Stimulated activated CD4-positive, alpha-beta T cell treated with anti-CD3 and anti-CD28 coated beads, Interleukin-4, amount 100 ng/mL, for 1 hour (primary cell): Measurements from ENCODE around the gene DRAM2.
A peak's percentile ranks its signal among the peaks of the same experiment; 100 is the strongest.

Experiments used
- DNase-seq: peaks from one replicate; pipeline ENCODE4 v3.0.0-alpha.2; 2020

The DRAM2 gene

GRCh38 chr1:111139956-111140679 is at the start of gene DRAM2, which contains the start of gene CEPT1:
Gene DRAM2 (minus strand): TSS chr1:111140093. CDS start chr1:111131554, 8,539 bp downstream.
Gene CEPT1 (plus strand): TSS chr1:111140223. CDS start chr1:111147715, 7,492 bp downstream.
- DNase-seq: peak; percentile 94

GRCh38 chr1:111184663-111185062 is 44.8 kb upstream of the DRAM2 start:
- DNase-seq: no peak

DNA sequence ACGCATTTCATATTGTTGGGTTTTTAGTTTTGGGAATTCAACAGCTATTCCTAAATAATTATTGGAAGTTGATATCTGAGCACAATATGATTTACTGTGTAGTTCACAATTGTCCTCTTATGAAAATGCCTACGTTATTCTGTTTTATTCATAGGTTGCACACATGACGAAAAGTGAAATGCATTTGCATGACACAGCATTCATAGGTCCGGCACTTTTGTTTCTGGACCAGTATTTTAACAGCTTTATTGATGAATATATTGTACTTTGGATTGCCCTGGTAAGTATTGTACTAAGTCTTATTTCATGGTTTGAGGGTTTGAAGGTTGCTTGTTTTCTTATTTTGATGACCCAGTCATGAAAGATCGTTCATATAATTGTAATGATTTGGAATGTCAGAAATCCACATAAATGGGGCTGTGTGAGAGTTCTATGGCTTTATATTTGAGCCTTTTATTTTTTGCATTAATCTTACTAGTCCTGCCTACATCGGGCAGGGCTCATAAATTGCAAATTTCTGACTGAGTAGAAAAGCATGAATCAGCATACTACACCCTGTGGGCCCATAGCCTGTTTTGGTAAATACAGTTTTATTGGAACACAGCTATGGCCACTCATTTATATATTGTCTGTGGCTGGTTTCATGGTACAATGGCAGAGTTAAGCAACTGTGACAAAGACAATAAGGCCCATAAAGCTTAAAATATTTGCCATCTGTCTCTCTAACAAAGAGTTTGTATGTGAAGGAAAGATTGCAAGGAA is 43.6 kb upstream of the DRAM2 start:
- no peak for DNase-seq

DNA sequence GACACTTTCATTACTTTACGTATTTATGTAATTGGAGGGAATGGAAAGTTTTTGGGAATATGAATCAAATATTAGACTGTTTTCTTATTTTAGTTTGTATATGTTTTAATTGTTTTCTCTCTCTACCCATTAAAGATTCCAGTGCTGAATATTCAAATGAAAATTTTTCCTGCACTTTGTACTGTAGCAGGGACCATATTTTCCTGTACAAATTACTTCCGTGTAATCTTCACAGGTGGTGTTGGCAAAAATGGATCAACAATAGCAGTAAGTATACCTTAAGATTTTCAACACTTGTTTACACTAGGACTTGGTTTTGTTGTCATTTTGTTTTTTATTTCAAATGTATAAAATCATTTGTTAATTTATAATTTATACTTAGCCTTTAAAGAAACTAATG is 42.2 kb upstream of the DRAM2 start:
- no peak for DNase-seq

DNA sequence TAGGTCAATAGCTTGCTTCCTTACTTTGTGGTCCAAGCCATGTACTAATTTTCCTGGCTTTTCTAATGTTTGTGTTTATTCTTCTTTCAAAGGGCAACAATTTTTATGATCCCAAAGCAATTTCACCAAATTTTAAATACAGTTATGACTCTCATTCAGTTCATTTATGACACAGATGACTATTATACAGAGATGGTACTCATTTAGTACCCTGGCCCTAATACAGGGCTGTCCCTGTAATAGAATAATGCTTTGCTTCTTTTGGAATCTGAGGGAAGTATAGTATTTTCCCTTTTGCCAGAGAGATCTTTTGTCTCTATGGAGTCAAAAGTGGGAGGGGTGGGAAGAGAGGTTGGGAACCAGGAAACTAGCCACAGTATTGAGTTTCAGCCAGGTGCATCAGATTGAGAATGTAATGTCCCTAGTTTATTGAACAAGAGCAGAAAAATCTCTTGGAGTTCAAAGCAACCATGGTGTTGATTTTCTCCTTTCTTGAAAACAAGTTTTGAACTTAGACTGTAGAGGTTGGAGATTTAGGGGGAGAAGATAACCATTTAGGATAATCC is 40.2 kb upstream of the DRAM2 start:
- DNase-seq: no peak

DNA sequence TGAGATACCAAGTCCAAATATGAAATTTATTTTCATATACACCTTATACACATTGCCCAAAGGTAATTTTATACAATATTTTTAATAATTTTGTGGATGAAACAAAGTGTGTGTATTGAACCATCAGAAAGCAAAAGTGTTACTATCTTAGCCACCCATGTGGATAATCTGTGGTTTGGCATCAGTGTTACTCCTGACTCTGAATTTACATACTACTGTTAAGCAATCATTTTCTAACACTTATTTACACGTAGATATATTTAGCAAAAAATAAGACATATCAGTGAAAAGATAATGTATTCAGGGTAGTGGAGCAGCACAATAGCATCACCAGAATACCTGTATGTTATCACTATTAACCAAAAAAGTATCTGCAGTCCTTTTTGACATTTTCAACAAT is 36.8 kb upstream of the DRAM2 start:
- DNase-seq: no peak

- DNase-seq: no peak
Measured at GRCh38 chr1:111175349-111175748, 35.5 kb upstream of the DRAM2 start.

DNA sequence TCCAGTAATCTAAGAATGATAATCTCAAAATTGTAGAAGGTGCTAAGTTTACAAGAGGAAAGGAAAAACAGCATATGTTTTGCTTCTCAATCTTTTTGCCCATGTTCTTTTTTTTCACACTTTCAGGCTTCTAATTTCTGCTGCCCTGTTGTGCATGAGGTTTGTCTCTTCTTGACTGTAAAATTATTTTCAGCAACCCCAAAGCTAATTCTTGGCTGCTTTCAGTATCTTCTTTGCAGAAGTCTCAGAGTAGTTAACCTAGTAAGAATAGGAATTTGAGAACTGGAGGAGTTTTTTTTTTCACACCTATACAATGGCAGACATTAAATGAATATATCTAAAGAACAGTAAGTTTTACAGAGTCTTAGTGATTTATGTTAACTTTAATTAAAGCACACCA is 34.2 kb upstream of the DRAM2 start:
- DNase-seq: no peak

- no peak for DNase-seq
Measured at GRCh38 chr1:111172463-111172862, 32.6 kb upstream of the DRAM2 start.

GRCh38 chr1:111164151-111164550 is 24.3 kb upstream of the DRAM2 start:
- DNase-seq: no peak

- no peak for DNase-seq
Measured at GRCh38 chr1:111163363-111163762, 23.5 kb upstream of the DRAM2 start.

GRCh38 chr1:111162488-111162880 is 22.6 kb upstream of the DRAM2 start:
- DNase-seq: no peak

DNA sequence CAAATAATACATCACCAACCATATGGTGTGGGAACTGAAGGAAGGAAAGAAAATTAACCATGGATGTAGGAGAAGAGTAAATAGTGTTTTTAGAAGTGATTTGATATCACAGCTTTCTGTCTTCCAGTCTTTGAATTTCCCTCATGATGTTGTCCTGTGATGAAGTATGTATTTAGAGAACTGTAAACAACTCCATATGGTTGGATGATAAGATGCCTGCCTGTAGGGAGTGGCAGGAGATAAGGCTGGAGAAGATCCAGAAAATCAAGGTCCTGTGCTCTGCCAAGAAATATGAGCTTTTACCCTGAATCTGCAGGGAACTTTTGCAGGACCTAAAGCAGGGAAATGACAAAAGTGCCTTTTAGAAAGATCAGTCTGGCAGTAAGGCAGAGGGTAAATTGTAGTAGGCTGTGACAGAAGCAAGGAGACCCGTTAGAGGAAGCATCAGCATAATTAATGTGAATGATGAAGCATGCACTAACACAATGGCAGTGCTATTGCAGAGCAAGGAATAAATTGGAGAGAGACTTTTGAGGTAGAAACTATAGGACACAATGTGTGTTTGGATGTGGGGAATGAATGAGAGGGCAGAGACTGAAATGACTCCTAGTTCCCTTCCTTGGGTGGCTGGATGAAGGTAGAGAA is 22.1 kb upstream of the DRAM2 start:
- no peak for DNase-seq

DNA sequence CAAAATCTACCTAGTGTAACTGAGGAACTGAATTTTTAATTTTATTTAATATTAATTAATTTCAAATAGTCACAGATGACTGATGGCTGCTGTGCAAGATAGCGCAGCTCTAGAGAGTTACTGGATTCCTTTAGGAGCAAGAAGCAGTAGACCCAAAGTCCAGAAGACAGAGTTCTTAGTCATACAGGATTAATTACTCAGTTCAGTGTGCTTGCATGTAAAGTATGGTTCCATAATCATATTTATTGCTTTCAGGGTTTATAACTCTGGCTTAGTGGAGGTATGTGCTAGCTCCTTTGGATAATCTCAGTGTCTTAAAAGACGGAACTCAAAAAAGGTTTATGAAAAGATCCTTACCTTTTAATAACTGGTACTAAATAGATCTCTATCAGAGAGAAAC is 17.5 kb upstream of the DRAM2 start:
- DNase-seq: no peak

GRCh38 chr1:111154021-111154999 is 14.4 kb upstream of the DRAM2 start:
- no peak for DNase-seq

GRCh38 chr1:111151838-111152237 is 11.9 kb upstream of the DRAM2 start:
- no peak for DNase-seq

DNA sequence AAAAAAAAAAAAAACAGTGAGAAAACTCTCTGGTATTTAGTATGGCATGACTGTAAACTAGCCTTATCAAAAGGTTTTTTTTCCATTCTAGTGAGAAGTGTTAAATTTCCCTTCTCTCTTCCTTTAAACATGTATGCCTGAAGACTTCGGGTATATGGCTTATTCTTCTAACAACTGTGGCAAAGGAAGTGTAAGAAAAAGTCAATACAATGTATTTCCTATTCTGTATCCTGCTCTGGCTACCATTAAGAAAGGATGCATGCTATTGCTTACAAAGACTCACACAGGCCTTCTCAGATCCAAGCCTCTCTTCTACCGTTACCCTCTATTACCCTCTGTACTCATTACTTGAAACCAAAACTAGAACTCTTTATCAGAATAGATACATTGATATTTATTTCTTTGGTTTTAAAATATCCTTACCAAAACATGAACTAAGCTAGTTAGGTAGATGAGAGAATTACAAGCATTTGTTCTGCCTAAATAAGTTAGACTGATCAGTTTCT is 8.5 kb upstream of the DRAM2 start:
- DNase-seq: no peak

- no peak for DNase-seq
Measured at GRCh38 chr1:111147948-111148347, 8.1 kb upstream of the DRAM2 start.

DNA sequence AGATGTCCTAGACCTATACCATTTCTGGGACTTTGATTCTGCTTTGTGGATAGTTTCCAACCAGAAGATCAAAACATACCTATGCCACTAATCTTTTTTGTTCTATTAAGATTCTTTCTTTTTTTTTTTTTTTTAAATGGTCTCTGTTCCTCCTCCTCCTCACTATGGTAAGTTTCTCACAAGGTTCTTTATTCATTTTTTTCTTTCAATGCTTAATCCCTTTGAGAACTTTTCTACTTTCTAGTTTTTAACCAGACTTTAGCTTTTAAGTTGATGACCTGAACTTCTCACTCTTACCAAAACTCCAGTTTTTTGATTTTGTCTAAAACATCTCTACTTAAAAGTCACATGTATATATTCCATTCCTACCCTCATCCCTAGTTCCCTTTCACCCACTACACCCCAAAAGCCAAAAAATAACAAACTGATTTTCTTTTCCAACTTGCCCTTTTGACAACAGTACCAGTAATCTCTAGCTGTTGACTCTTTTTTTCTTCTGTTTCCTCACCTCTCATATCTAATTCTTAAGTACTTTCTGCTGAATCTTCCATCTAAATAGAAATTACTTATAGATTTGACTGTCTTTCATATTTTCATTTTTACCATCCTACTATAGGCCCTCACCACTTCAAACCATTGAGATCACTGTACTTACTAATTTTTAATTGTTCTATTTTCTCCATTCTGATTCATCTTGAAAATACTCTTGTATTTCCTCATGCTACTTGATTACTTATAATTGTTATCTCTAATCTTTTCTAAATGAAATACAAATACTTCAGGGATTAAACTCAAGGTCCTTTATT is 6.3 kb upstream of the DRAM2 start:
- no peak for DNase-seq

- no peak for DNase-seq
Measured at GRCh38 chr1:111145542-111145941, 5.6 kb upstream of the DRAM2 start.

DNA sequence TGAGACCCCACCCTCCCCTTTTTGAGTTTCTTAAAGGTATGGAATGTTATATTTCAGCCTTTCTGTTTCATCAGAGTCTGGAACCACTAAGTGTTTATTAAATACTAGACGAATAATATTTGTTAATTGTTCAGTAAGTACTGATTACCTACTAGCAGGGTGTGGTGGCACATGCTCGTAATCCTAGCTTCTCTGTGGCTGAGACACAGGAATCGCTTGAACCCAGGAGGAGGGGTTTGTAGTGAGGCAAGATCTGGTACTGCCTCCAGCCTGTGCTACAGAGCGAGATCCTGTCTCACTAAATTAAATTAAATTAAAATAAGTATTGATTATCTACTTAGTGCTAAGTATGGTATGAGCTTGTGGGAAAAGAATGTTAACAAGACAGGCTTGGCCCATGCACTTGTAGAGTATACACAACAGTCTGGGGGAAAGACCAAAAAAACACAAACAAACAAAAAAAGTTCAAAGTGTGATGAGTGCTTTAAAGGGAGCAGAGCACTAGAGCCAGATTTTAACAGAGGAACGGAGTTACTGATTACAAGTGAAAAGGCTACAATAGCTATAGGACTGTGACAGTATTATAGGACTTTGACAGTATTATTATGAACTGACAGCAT is 2.6 kb upstream of the DRAM2 start:
- DNase-seq: no peak
